ENCODE results near the gene MYOZ3.

- TF ChIP-seq CTCF (IDR thresholded peaks at IDR 0.05; ENCODE audit: low read depth, low read length, missing input control) (no peak), YY1 (IDR thresholded peaks at IDR 0.05) (no peak), ZBTB33 (IDR thresholded peaks at IDR 0.05) (no peak), RAD21 (IDR thresholded peaks at IDR 0.05) (no peak), REST (IDR thresholded peaks at IDR 0.05) (no peak), MAX (IDR thresholded peaks at IDR 0.05) (no peak), SP1 (IDR thresholded peaks at IDR 0.05) (no peak), TAF1 (conservative IDR thresholded peaks at IDR 0.05) (no peak), HNF4A (conservative IDR thresholded peaks at IDR 0.05) (no peak)
Measured at GRCh38 chr5:150644058-150644457, 17.0 kb upstream of the MYOZ3 start.

All from liver (tissue), 3 donors.